Measurements from ENCODE around the gene RBM19.

The RBM19 gene

DNA sequence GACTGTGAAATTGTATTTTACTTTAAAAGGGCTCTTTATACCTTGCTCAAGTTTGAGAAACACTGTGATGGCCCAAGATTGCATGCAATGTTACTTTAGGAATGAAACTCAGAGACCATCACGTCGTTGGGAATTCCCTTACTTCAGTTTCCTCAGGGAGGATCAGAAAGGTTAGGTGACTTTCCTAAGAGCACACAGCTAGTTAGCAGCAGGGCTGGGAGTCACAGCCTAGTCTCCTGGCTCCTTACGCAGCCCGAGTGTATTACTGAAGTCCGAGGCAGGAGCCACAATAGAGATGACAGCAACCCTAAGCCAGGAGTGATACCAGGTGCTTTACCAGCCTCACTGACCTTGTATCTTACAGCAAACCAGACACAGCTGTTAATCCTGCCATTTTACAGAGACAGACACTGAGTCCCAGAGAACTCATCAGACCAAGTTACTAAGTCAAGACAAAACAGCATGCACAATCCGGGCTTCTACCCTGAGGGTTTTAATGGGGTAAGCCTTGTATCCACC is 67.0 kb downstream of the RBM19 start:
- DNase-seq: no peak

DNA sequence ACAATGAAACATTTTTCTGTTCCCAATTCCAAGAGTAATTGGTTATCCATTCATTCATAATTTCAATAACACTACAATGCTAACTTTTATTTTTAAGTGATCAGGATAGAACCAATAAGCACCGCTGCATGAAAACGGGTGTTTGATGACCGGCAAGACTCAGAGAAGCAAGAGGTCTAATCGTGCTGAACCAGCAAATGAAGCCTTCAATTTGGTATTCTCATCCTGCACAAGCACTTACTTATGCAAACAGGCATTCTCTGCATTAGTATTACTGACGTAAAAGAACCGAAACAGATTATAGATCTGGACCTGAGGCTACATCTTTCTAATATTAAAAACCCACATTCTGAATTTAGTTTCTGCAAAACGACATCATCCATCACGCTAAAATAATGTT is 67.7 kb downstream of the RBM19 start:
- DNase-seq: no peak

DNA sequence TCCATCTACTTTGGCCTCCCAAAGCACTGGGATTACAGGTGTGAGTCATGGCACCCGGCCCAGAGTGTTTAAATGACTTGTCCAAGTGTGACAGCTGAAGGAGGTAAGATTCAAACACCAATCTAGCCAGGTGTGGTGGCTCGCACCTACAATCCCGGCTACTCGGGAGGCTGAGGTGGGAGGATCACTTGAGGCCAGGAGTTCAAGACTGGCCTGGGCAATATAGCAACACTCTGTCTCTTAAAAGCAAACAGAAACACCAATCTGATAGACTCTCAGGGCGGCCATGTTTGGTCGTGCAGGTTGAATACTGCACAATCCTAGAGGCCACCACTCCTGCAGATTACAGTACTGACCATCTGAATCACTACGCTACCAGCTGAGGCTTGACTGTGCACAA is 68.7 kb downstream of the RBM19 start:
- DNase-seq: no peak

DNA sequence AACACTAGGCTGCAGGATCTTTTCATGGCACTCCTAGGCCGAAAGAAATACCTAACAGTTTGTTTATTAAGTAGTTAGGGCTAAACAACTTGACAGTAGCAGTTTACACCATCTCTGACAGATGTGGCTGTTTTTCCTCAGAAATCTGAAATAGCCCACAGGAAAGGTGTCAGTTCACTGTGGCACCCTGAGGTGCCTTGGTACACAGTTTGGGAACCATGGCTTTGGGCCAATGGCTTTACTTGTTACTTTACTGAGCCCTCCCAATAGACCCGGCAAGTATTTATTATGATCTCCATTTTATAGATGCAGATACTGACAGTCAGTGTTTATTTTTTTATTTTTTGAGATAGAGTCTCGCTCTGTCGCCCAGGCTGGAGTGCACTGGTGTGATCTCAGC is 69.3 kb downstream of the RBM19 start:
- no peak for DNase-seq

DNA sequence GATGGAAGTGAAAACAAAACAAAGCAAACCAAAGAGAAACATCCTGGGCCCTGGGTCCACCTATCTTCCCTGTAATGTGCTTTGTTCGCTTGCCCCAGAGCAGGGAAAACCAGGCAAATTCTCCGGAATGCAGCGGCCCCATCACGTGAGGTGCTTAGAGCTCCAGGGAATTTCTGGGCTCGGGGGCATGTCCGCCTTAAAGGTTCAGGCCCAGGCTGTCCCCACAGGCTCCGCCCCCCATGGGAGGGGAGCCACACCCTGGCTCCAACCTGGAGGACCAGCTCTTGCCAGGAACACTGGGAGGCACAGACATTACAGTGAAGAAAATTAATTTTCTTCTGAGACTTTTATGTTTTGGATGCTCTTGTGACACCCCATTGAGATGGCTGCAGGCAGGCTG is 69.9 kb downstream of the RBM19 start:
- no peak for DNase-seq

DNA sequence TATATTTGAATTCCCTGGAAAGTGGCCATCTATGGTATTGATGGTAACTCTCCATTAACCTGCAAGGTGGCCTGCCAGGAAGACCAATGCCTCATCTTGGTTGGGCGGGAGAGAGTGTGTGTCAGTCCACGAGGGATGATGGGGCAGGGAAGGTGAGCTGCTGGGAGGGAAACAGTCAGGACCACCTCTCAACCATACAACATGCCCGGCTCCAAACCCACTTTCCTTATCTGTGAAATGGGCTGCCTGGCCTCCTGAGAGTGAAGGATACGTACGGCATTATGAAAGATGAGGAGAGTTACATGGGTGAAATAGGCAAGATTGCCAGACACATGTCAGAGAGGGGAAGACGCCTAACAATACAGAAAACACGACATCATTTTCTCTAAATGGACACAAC is 70.9 kb downstream of the RBM19 start:
- DNase-seq: no peak

DNA sequence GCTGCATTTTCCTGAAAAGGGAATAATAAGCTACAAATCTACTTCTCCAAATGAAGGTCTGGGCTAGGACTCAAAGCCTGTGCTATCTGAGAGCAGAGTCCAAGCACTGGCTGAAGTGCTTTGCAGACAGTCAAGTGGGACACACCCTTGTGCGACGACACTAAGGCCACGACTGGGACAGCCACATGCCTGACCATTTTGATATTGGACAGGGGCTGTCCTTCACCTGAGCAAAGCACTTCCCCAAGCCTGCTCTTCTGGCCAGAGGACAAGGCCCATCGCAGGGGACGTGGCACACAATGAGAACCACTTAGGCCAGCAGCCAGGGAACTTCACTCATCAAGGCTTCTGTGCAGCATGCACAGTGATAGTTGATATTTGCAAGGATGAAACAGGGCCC is 71.4 kb downstream of the RBM19 start:
- DNase-seq: no peak

DNA sequence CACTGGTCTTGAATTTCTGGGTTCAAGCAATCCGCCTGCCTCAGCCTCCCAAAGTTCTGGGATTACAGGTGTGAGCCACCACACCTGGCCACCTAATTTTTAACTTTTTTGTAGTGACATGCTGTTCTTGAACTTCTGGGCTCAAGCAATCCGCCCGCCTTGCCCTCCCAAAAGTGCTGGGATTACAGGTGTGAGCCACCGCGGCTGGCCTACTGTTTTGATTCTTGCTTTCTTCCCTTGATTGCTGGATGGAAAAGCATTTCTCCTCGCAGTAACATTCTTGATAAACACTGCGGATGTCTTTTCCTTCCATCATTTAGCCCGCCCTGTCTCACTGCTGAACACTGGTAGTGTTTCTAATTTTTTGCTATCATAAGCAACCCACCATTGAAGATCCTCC is 72.9 kb downstream of the RBM19 start:
- no peak for DNase-seq

DNA sequence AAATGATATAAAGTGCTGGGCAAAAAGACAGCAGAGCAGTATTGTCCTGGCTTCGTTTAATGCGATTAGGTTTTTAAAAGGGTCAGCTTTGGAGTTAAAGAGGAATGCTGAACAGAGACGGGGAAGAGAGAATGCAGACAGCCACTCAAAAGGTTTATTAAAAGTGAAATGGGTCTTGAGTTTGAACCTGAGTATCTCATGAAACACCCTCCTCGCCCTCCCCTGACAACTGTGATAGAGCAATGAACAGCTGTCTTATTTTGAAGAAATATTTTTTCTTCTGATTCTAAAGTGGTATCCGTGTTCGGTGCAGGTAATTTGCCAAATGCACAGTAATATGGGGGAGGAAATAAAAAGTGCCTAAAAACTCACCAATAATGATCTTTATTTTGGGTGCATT is 73.6 kb downstream of the RBM19 start:
- DNase-seq: no peak

DNA sequence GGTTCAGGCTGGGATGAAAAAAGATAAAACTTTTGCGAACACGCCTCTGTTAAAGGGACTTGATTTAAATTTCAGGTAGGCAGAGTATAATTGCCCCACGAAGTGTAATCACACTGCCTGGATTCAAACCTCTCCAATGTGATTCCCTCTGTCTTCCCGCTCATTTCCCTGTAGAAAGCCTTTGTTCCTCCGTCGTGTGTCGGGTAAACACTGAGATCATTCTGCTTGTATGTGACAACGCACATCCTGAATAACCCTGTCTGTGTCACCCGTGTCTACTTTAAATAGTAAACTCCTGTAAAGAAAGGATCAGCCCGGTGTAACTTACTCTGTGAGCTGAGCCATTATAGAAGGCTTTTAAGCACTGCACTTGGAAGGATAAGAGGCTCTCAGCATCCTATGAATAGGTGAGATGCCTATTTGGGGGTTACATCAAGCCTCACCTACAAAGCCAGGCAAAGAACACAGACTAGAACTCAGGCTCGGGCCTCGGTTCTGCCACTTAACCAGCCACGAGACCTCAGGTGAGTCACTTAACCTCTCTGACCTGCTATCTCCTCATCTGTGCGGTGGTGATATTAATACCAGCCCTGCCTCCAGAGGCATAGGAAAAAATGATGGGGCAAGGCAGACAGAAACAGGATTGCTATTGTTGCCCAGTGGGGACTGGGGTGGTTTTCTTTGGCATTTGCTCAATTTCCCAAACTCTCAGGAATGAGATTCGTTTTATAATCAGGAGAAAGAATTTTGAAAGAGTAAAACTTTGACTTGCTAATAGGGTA is 74.2 kb downstream of the RBM19 start:
- DNase-seq: no peak

DNA sequence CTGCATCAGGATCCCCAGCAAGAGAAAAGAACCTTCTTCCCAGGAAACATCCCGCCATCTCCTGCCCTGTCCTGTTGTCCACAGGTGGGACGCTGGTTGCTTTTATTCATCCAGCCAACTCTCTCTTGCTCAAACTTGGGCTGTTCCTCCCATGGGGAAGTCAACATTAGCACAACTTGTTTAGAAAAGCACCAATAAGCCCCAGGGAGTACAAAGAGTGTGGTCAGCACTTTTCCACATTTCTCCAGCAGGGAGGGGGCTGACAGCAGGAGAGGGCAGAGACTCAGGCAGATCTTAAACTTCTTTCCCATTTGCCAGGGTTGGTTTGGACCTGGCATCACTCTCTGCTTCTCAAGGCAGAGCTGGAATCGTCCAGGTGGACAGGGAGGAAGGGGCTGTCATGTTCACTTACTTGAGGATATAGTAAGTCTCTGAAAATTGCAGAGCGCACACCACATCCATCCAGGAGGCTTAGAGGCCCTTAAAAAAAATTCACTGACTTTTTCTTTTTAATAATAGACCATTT is 74.9 kb downstream of the RBM19 start:
- DNase-seq: no peak

DNA sequence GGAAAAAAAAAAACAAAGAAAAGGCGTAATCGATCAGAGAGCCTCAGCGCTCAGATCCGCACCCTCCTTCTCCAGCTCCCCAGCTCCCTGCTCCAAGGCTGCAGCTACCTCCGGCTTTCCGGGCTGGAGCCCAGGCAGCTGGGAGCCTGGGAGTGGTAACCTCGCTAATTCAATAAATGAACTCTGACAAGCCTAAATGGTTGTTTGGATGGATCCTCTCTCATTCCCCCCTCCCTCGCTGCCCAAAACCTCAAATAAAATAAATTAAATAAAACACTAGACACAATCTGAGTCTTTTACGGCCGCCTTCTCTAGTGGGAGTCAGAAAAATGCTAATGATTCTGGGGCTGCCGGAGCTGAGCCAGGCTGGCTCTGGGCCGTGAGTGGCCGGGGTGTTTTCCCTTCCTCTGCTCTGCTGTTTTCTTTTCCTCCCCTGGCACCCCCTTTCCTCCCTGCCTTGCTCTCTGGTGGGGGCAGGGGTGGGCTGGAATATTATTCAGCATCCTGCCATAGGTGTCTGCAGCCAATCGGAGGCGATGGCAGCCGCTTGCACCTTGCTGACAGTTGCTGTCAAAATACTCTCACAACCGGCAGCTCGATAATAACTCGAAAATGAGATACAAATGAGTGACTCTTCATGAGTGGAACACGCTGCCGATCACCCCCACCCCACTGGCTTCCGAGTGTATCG is 76.1 kb downstream of the RBM19 start:
- DNase-seq: no peak

DNA sequence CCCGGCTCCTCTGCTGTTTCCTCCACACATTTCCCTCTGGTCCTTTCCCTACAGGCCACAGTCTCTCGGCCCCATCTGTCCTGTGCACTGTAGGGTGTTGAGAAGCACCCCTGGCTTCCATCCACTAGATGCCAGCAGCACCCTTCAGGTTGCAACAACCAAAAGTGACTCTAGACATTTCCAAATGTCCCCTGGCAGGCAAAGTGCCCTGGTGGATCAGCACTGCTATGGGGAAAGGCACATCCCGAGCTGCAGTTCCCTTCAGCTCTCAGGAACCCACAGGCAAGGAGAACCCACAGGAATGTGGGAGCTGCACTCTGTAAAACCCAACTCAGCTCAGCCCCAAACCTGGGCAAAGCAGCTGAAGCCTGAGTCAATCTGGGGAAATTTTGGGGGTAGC is 77.0 kb downstream of the RBM19 start:
- no peak for DNase-seq

DNA sequence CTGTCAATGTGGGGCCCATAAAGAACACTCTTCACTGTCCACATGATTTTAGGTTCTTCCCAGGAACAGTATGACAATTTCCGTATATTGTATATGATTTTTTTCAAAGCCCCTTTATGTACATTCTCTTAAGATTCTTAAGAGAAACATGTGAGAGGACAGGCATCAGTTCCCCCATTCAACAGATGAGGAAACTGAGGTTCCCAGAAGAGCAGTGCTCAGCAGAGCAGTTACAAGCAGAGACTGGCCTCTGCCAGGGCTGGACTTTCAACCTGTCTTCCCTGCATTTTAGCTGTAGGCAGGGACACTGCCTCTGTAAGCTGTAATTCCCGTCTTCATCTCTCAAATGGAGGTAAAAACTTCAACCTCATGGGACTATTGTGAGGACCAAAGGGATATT is 77.7 kb downstream of the RBM19 start:
- DNase-seq: no peak

DNA sequence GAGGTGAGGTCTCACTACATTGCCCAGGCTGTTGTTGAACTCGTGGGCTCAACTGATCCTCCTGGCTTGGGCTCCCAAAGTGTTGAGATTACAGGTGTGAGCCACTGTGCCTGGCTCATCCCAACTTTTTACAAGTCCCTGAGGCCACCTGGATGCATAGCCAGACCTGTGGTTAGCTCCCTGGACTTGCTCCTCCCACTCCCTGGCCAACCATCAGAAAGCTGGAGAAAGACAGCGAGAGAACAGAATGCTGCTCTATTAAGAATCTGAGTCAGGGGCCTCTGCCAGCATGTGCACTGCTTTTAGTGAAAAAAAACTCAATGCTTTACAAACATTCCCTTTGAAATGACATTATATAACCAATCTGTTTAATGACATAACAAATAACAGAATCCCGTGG is 78.2 kb downstream of the RBM19 start:
- DNase-seq: no peak

DNA sequence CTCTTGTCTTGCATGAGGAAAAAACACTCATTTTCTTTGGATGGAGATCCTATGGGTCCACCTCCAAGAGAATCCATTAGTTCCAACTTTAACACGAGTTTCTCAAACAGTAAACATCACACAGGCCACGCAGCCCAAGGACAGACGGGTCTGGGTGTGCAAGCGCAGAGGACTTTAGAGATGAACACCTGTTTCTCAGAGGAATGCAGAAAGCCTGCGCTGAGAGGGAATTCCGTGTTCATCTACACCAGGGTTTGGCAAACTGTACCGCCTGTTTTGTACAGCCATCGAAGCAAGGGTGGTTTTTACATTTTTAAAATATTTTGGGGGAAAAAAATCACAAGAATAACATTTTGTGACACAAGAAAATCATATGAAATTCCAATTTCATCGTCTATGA is 79.4 kb downstream of the RBM19 start:
- no peak for DNase-seq

DNA sequence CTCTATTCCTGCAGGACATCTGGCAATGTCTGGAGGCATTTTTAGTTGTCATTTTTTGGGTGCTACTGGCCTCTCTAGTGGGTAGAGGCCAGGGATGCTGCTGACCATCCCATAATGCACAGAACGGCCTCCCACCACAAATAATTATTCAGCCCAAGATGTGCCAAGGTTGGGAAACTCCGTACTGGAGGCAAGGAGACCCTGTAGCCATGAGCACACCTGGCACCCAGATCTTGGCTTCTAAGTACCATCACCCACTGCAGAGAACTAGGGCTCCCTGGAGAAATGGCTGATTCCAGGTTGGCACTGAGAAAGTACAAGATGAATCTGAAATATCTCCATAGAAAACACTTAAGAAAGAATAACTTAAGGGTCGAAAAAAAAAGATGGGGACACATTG is 81.7 kb downstream of the RBM19 start:
- DNase-seq: no peak

DNA sequence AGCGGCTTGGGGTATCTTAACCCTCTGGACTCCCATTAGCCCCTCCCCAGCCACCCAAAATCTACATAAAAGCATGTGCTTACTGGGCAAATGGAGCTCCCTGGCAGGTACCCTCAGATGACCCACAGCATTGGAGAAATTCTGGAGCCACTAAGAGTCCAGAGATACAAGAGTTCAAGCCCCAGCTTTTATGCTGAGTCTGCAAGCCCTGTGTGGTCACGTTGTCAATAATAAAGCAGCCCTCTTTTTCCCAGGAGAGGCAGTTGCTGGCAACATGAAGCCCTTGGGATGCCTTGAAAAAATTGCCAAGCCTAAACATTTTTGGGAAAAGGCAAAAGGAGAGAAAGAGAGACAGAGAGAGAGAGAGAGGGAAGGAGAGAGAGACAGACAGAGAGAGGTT is 83.4 kb downstream of the RBM19 start:
- no peak for DNase-seq

DNA sequence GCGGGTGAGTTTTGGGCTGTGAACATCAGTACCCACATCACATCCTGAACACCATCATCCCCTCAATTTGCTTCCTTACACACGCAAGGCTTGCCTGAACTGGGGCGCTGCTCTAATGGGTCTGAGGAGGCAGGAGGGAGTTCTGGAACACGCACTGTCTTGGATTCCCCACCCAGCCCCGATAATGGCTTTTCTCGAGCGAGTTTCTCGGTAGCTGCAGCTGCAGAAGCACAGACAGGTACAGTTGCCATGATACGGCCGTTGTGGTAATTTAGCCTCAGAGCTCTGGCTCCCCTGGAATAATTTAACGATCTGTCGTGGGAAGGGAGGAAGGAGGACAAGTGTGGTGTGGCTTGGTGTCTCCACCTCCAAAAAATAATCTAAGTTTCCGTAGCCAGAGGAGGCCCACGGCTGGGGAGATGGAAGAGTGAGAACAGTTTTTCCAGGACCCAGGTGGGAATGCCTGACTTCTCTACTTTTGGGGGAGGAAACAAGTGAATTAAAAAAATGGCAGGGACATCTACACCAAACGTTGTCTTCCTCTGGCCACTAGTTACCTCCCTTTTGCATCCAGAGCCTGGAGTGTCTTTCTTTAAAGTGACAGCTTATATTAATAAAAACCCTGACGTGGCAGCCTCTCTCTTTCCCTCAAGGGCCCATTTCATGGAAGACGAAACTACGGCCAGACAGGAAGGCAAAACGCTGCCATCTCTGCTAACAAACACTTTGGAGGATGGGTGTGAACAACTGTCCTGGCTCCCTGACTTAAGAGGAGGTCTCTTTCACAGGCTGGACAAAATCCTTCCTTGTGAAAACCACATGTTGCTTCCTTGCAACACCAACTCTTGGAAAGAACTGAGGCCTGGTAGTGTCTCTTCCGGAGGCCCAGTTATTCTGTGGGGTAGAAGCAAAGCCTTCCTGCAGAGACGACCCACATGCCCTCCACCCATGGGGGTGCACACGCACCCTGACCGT is 84.8 kb downstream of the RBM19 start:
- no peak for DNase-seq

DNA sequence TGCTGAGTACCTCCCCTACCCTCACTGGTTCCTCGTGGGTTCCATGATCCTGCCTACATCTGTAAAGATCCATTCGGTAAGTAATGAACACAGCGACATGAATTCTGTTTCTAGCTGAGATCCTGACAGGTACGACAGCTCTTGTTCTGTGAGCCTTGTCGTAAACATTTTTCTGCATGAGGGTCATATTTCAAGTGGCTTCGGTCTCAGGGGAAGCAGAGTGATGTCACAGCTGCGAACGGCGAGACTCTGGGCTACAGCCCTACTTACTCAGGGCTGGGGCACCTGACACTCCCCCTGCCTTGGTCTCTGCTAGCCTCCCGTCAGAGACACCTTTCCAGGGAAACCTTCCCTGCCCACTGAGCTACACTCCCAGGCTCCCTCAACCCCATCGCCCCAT is 85.8 kb downstream of the RBM19 start:
- no peak for DNase-seq

DNA sequence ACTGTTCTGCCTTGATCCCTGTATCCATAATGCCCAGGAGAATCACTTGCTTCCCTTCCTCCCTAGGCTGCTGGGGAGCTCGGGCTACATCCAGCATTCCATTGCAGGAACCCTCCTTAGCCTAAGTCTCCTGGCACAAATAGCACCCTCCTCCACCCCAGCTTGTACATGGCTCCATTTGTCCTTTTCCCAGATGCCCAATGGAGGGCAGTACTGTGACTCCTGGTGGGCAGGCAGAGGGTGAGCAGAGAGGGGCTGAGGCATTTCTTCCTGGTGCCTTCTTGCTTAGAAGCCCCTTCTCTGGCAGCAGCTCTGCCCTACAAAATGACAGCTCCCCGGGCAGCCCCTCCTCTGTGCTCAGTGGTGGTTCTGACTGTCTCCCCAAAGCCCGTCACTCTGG is 86.5 kb downstream of the RBM19 start:
- no peak for DNase-seq

DNA sequence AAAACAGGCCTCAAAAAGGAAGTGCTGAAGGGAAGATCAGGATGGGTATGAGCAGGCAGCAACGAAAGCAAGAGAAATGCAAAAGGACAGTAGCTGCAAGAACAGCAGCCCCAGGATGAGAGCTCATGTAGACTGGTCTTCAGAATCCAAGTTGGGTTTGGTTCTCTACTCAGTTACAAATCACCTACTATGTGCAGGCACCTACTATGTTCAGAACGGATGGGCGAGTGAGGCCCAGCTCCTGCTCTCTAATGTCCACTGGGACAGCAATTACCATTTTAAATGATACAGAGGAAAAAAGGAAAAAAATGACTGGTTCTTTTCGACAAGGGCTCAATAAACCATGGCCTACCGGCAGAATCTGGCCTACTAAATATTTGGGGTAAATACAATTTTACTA is 88.5 kb downstream of the RBM19 start:
- no peak for DNase-seq

DNA sequence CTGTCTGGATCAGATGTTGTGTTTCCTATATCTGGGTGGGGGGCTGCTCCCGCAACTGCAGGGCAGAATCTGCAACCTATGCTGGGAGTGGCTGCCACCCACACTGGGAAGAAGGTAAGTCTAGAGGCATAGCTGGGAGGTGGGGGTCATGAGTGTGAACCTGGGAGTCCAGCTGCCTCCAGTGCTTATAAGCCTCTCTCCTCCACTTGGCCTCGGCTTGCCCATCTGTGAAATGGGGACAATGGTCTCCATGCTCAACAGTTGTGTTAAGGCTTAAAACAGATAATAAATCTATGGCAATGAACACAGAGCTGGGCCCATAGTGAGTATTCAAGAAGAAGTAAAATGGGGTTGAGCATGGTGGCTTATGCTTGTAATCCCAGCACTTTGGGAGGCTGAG is 90.0 kb downstream of the RBM19 start:
- no peak for DNase-seq

Data from CD4-positive, alpha-beta T cell treated with Interferon gamma for 1 hour (primary cell).